22Rv1 (cell line): ENCODE measurements around the gene BTG4.

Experiments used
- H3K27ac ChIP-seq: fragments of 450-650 bp; 2 replicates; pipeline ENCODE4 v1.5.1; 2017
- ZFX ChIP-seq: fragments of 450-650 bp; IDR thresholded peaks from 2 replicates; pipeline ENCODE4 v1.6.1; 2017; ENCODE audit warnings: antibody characterized with exemption, borderline replicate concordance
- TF ChIP-seq, protein P1 (sequence below): fragments of 450-650 bp; IDR thresholded peaks from 2 replicates; pipeline ENCODE4 v1.5.1; 2017; ENCODE audit warnings: mild to moderate bottlenecking

BTG4 gene

GRCh38 chr11:111459506-111460270 lies 52.5 kb downstream of the BTG4 start:
- H3K27ac ChIP-seq, result no peak overlapping the region
- TF ChIP-seq, protein P1, sequence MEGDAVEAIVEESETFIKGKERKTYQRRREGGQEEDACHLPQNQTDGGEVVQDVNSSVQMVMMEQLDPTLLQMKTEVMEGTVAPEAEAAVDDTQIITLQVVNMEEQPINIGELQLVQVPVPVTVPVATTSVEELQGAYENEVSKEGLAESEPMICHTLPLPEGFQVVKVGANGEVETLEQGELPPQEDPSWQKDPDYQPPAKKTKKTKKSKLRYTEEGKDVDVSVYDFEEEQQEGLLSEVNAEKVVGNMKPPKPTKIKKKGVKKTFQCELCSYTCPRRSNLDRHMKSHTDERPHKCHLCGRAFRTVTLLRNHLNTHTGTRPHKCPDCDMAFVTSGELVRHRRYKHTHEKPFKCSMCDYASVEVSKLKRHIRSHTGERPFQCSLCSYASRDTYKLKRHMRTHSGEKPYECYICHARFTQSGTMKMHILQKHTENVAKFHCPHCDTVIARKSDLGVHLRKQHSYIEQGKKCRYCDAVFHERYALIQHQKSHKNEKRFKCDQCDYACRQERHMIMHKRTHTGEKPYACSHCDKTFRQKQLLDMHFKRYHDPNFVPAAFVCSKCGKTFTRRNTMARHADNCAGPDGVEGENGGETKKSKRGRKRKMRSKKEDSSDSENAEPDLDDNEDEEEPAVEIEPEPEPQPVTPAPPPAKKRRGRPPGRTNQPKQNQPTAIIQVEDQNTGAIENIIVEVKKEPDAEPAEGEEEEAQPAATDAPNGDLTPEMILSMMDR, result no peak
- TF ChIP-seq ZFX, result no peak

- TF ChIP-seq ZFX, result no peak
- TF ChIP-seq, protein P1, result no peak
- H3K27ac ChIP-seq, result no peak overlapping the region
Observed at GRCh38 chr11:111457731-111458368, 54.3 kb downstream of the BTG4 start.

- TF ChIP-seq, protein P1, result no peak
- TF ChIP-seq ZFX, result no peak
- H3K27ac ChIP-seq, result no peak overlapping the region
Observed at GRCh38 chr11:111456859-111457730, 55.1 kb downstream of the BTG4 start.

GRCh38 chr11:111456086-111456858 lies 55.9 kb downstream of the BTG4 start:
- H3K27ac ChIP-seq, result no peak overlapping the region
- no peak for TF ChIP-seq ZFX
- TF ChIP-seq, protein P1, result no peak

DNA sequence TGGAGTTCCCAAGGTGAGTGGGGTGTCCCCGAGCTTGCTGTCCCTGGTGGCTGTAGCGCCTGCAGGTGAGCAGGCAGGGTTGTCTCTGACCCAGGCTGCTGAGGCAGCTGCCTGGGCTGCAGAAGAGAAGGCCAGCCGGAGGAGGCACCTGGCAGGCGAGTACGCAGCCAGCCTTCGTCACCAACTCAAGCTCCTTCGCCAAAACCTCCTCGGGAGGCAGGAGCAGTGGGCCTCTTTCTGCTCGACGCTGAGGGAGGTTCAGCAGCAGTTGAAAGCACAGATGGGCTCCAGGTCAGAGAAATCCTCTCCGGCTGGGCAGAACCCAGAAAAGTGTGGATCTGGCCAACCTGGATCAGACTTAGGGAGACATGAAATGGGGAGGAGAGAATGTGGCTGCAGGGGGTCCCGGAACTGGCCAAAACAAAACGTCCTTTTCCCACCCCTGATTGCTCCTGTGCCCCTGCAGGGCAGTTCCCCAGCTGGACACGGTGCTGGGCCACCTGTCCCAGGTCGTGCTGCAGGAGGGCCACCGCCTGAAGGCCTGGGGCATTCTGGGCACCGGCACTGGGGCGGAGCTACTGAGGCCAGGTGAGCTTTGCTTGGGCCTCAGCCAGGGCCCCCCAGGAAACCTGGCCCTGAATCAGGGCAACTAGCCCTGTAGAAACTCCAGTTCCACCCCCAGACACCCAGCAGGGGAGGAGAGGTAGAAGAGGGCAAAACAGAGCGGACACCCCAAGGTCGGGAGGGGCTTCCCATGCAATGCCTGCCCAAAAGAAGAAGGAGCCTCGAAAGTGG lies 56.7 kb downstream of the BTG4 start:
- no peak for TF ChIP-seq ZFX
- TF ChIP-seq, protein P1, result no peak
- no peak overlapping the region for H3K27ac ChIP-seq

DNA sequence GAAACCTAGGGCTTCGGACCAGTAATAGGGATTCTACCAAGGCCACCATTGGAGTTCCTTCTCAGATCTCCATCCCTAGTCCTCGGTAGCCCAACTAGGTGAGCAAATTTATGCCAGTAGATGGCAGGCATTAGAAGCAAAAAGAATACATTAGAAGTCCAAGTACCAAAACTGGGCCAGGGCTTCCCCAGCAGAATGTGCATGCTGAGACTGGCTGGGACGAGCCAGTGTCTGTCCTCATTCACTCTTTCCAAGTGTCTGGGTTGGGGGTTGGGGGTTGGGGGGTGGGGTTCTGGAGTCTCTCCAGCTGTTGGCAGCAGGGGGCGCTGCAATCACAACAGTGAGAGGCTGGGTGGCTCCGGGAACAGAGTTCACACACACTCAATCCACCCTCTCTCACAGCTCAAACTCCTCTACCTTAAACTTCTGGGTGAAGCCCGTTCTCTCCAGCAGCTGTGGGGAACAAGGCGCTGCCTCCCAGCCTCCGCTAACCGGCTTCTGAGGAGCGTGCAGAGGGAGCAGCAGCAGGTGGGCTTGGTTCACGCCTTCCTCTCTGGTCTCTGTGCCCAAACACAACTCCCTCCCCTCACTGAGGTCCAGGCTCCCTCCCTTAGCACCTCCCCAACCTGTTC lies 57.5 kb downstream of the BTG4 start:
- no peak for TF ChIP-seq ZFX
- TF ChIP-seq, protein P1, result peak; percentile 70

More for the DNA sequence above, 57.5 kb downstream of the BTG4 start:
- no peak overlapping the region for H3K27ac ChIP-seq
